NK-92 (cell line): Measurements from ENCODE around the gene CNOT1.

Experiments
- DNase-seq: peaks from one replicate; lab custom pipeline; 2025; ENCODE audit not compliant: unreplicated experiment; lab: John Stamatoyannopoulos, UW

The CNOT1 gene

GRCh38 chr16:58518980-58519368, 110.7 kb downstream of the CNOT1 start:
- no peak for DNase-seq

GRCh38 chr16:58518083-58518979, 111.3 kb downstream of the CNOT1 start:
- DNase-seq: no peak

GRCh38 chr16:58516768-58517107, 112.9 kb downstream of the CNOT1 start:
- DNase-seq: no peak

- DNase-seq: no peak
Observed at GRCh38 chr16:58515871-58516767, 113.5 kb downstream of the CNOT1 start.

- DNase-seq: no peak
Observed at GRCh38 chr16:58515125-58515870, 114.3 kb downstream of the CNOT1 start, which contains the start of gene SETD6. Gene SETD6, plus strand, starts transcription at chr16:58515517. Its CDS starts 21 bp downstream, at chr16:58515538.

- no peak for DNase-seq
Observed at GRCh38 chr16:58513874-58514273, 115.8 kb downstream of the CNOT1 start.

GRCh38 chr16:58511933-58512815, 117.5 kb downstream of the CNOT1 start:
- DNase-seq: no peak

GRCh38 chr16:58510776-58511628, 118.6 kb downstream of the CNOT1 start:
- no peak for DNase-seq

GRCh38 chr16:58510097-58510775, 119.4 kb downstream of the CNOT1 start:
- no peak for DNase-seq

GRCh38 chr16:58509256-58510096, 120.2 kb downstream of the CNOT1 start:
- no peak for DNase-seq

GRCh38 chr16:58508671-58509251, 120.9 kb downstream of the CNOT1 start:
- DNase-seq: no peak

- no peak for DNase-seq
Observed at GRCh38 chr16:58507963-58508670, 121.5 kb downstream of the CNOT1 start.

- DNase-seq: no peak
Observed at GRCh38 chr16:58507195-58507962, 122.2 kb downstream of the CNOT1 start.

- no peak for DNase-seq
Observed at GRCh38 chr16:58506241-58507194, 123.1 kb downstream of the CNOT1 start.
